ENCODE measurements around the gene PLCD3. TPM values are rescaled to one million over a fixed set of nuclear protein-coding genes. Genes with fewer than 3 reads are reported as not detected.

Gene PLCD3
- total RNA-seq, 6 experiments from 2014 or later: 2.0 to 26.4 (median 3.0) TPM

DNA sequence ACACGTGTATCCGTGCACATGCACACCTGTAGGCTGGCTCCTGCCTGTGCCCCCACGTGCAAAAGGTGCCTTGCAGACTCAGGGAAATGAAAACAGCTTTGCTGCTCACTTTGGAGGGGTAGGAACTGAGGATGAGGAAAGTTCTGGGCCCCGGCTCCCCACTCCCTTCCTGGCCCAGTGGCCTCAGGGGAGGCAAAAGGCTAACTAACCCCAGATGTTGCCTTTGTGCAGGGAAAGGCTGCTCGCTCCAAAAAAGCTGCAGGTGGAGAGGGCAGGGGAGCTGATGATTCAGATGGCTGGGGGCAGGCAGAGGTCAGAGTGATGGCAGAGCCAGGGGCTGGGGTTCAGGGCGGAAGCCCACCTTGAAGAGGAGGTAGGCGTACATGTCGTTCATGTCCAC is 12.4 kb downstream of the PLCD3 start:
- intact Hi-C loops (cut with DNase I): loop anchor here (10.0 kb wide), 3 partner anchors 195 to 345 kb away; partner anchors contain the start of gene GFAP (in 1 of the 2)
- TF ChIP-seq POLR2A (IDR thresholded peaks at IDR 0.05) (no peak), CTCF (IDR thresholded peaks at IDR 0.05) (no peak)
- Histone ChIP-seq H3K36me3 (no peaks in the 10 kb centered on the region), H3K4me3 (no peak overlapping the region), H3K27ac (no peak overlapping the region), H3K27me3 (no peaks in the 10 kb centered on the region), H3K4me1 (no peaks in the 10 kb centered on the region), H3K9me3 (no peaks in the 10 kb centered on the region)
- WGBS (ENCODE audit: insufficient coverage, low coverage, low lambda C conversion rate, missing lambda C conversion rate): 100% methylated on average over 1 of the region's 8 CpGs
- no peak for ATAC-seq
- DNase-seq: no peak

- ATAC-seq (no peak), DNase-seq (peak in 1 of 3 donors; percentile 45)
- Histone ChIP-seq H3K36me3 (no peaks in the 10 kb centered on the region), H3K4me3 (no peak overlapping the region), H3K9me3 (no peaks in the 10 kb centered on the region), H3K27me3 (no peaks in the 10 kb centered on the region), H3K27ac (no peak overlapping the region), H3K4me1 (no peaks in the 10 kb centered on the region)
- intact Hi-C loops (cut with DNase I): loop anchor here in 1 of 2 donors (10.0 kb wide), 1 partner anchor 344 kb away; no protein-coding TSS in a partner anchor
- 90% methylated on average over 9 of the region's 23 CpGs for WGBS (ENCODE audit: insufficient coverage, low coverage, low lambda C conversion rate, missing lambda C conversion rate)
- TF ChIP-seq POLR2A (IDR thresholded peaks at IDR 0.05) (no peak), CTCF (IDR thresholded peaks at IDR 0.05) (no peak)
Measured at GRCh38 chr17:45118691-45119090, 13.6 kb downstream of the PLCD3 start.

DNA sequence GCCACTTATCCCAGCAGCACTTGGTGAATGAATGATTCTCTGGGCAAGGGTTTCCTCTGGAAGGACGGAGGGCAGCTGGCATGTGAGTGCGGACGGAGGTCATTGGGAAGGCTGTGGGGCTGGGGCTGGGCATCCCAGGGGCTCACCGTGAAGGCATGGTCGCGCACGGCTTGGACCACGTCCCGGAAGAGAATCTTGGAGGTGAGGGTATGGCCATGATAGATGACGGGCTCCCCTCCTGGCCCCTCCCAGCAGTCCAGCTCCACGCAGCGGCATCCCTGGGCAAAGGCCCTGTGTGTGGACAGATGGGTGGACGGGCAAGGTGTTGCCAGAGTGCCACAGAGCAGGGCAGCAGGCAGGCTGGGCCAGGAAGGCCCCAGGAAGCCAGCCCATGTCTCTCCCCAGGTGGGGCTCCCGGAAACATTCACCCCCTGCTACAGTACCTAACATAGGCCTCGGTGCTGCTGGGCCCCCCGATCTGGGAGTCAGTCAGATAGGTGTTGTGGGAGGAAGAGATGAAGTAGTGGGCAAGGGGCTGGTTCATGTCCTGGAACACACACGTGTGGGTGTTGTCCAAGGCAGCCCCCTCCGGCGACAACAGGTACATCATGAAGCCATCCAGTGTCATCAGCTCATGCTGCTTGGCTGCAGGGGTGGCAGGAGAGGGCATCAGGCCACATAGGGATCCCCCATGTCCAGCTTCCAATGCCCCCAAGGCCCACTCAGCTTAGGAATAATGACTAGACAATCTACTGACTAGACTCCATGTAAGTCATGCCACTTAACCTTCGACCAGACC is 14.3 kb downstream of the PLCD3 start:
- intact Hi-C loops (cut with DNase I): loop anchor here in 1 of 2 donors (10.0 kb wide), 1 partner anchor 343 kb away; no protein-coding TSS in a partner anchor
- no peak overlapping the region for H3K27ac ChIP-seq
- no peak for ATAC-seq
- H3K4me3 ChIP-seq: no peak overlapping the region
- H3K27me3 ChIP-seq: no peaks in the 10 kb centered on the region
- H3K36me3 ChIP-seq: no peaks in the 10 kb centered on the region
- H3K4me1 ChIP-seq: peaks cover 0 to 4% (median 0%) of the 10 kb centered on the region in 4 donors
- no peak for DNase-seq
- H3K9me3 ChIP-seq: no peaks in the 10 kb centered on the region
- no CpG with 5 or more reads among the region's 20 CpGs for WGBS (ENCODE audit: insufficient coverage, low coverage, low lambda C conversion rate, missing lambda C conversion rate)
- TF ChIP-seq POLR2A (IDR thresholded peaks at IDR 0.05) (no peak), CTCF (IDR thresholded peaks at IDR 0.05) (no peak)

DNA sequence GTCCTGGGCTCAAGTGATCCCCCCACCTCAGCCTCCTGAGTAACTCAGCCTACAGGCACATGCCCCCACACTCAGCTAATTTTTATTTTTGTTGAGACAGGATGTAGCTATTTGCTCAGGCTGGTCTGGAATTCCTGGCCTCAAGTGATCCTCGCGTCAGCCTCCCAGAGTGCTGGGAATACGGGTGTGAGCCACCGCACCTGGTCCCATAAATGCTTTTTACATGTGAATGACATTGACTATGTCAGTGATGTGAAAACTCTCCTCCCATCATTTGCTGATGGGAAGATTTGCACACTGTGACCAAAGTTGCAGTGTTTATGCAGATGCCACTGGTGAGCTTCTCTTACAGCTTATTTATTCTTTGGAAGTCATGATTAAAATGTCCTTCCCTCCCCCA is 15.0 kb downstream of the PLCD3 start:
- intact Hi-C loops (cut with DNase I): loop anchor here in 1 of 2 donors (10.0 kb wide), 1 partner anchor 343 kb away; no protein-coding TSS in a partner anchor
- no peak for TF ChIP-seq CTCF (IDR thresholded peaks at IDR 0.05)
- TF ChIP-seq POLR2A (IDR thresholded peaks at IDR 0.05): no peak
- no peaks in the 10 kb centered on the region for H3K9me3 ChIP-seq
- peaks cover 0 to 4% (median 0%) of the 10 kb centered on the region in 4 donors for H3K4me1 ChIP-seq
- H3K27me3 ChIP-seq: no peaks in the 10 kb centered on the region
- no peak for DNase-seq
- no peaks in the 10 kb centered on the region for H3K36me3 ChIP-seq
- WGBS (ENCODE audit: insufficient coverage, low coverage, low lambda C conversion rate, missing lambda C conversion rate): no CpG with 5 or more reads among the region's 4 CpGs
- no peak overlapping the region for H3K27ac ChIP-seq
- H3K4me3 ChIP-seq: no peak overlapping the region
- ATAC-seq: no peak

All from right lobe of liver (tissue), 6 donors.